ENCODE measurements around the gene CLEC11A.
"Not testable (repeated sequence)": the region's sequence is repeated elsewhere in the genome, so short reads cannot be mapped to it uniquely, and the experiment has no call there.

Gene CLEC11A

DNA sequence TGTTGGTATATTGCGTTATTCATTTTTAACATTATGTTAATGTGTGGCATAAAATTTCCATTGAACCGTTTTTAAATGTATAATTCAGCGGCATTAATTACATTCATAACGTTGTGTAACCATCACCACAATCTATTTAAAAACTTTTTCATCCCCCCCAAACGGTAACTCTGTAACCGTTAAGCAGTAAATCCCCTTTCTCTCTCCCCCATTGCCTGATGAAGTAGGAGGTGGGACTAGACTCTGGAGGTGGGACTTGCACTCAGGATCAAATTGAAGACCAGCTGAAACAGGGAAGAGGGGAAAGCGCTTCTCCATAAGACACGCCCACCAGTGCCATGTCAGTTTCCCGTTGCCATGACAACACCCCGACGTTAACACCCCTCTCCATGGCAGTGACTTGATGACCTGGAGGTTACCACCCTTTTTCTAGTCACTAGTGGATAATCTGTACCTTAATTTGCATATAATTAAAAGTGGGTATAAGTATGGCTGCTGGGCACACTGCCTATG is 16.8 kb downstream of the CLEC11A start:
- no peak overlapping the region for H3K27ac ChIP-seq

DNA sequence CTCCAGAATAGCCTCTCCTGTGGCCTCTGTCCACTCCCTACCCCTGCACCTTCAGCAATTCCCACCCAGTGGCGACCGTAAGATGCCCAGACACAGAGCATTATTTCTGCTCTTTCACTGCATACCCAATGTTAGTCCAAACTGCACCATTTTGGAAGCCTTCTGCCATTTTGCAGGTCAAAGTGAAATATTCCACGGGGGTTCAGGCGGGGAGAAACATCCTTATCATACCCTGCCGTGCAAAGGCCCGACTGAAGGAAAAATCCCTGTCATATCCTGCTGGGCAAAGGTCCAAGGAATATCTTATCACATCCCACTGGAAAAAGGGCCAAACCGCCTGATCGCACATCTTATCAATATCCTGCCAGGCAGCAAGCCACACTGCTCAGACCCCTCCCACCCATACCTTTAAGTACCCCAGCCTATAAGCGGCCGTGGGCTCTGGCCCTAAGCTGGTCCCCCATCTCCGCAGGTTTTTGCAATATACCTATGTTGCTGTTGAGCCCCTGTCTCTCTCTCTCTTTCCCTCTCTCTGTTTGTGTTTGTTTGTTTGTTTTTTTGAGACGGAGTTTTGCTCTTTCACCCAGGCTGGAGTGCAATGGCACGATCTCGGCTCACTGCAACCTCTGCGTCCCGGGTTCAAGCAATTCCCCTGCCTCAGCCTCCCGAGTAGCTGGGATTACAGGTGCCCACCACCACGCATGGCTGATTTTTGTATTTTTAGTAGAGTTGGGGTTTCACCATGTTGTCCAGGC is 18.2 kb downstream of the CLEC11A start:
- TF ChIP-seq CTCF (conservative IDR thresholded peaks at IDR 0.05): no peak
- H3K27ac ChIP-seq: no peak overlapping the region

More for the DNA sequence above, 16.8 kb downstream of the CLEC11A start:
- no peak for TF ChIP-seq CTCF (conservative IDR thresholded peaks at IDR 0.05)

DNA sequence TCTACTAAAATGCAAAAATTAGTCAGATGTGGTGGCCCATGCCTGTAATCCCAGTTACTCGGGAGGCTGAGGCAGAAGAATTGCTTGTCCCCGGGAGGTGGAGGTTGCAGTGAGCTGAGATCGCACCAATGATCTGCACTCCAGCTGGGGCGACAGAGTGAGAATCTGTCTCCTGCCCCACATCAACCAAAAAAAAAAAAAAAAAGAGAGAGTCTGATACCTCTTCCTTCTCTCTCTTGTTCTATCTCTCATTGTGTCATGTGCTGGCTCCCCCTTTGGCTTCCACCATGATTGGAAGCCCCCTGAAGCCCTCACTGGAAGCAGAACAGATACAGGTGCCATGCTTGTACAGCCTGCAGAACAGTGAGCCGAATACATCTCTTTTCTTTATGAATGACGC is 20.4 kb downstream of the CLEC11A start:
- TF ChIP-seq CTCF (conservative IDR thresholded peaks at IDR 0.05): no peak
- H3K27ac ChIP-seq: no peak overlapping the region

DNA sequence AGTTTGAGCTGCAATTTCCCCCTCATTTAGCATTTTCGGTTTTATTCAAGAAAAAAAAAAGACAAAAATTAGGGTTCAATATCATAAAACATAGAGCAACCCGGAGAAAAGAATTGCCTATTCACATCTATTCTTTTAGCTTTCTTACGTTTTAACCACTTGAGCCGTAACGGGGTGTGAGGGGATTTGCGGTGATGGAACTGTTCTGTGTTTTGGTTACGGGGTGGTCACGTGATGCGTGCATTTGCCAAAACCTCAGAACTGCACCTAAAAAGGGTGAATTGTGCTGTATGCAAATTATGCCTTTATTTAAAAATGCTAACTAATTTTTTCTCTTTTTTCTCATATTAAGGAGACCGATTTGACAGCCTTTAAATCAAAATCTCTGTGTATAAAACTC is 22.1 kb downstream of the CLEC11A start:
- TF ChIP-seq CTCF (conservative IDR thresholded peaks at IDR 0.05): no peak
- no peak overlapping the region for H3K27ac ChIP-seq

GRCh38 chr19:50747141-50747540 is 24.0 kb downstream of the CLEC11A start:
- not testable (repeated sequence) for H3K27ac ChIP-seq

GRCh38 chr19:50749490-50749889 is 26.3 kb downstream of the CLEC11A start:
- H3K27ac ChIP-seq: no peak overlapping the region
- TF ChIP-seq CTCF (conservative IDR thresholded peaks at IDR 0.05): no peak

GRCh38 chr19:50750010-50750409 is 26.8 kb downstream of the CLEC11A start:
- no peak for TF ChIP-seq CTCF (conservative IDR thresholded peaks at IDR 0.05)
- no peak overlapping the region for H3K27ac ChIP-seq

DNA sequence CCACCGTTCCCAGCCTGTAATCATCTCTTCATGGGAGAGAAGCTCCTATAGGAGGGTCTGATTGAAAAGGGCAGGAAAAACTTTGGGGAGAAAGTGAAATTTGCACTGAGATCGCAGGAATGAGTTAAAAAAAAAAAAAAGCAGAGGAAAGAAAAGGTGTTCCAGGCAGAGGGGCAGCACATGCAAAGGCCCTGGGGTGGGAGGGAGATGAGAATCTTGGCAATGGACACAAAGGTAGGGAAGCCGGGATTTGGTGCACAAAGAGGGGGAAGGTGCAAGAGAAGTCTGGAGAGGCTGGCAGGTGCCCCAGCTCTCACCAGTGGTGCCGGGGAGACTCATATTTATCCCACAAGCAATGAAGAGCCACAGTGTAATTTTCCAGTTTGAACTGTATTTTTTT is 30.7 kb downstream of the CLEC11A start:
- no peak overlapping the region for H3K27ac ChIP-seq
- no peak for TF ChIP-seq CTCF (conservative IDR thresholded peaks at IDR 0.05)

DNA sequence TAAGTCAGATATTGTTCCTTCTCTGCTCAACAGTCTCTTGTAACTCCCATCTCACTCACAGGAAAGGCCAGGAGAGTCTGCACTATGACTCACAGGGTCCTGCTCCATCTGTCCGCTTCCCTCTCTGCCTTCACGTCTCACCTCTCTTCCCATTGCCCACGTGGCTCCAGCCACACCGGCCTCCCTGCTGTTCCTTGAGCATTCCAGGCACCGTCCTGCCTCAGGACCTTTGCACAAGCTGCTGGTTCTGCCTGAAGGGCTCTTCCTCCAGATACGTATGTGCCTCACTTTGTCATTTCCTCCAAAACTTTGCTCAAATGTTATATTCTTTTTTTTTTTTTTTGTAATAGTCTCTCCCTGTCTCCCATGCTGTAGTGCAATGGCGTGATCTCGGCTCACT is 33.1 kb downstream of the CLEC11A start:
- H3K27ac ChIP-seq: not testable (repeated sequence)

- H3K27ac ChIP-seq: not testable (repeated sequence)
These were observed 34.5 kb downstream of the CLEC11A start for GRCh38 chr19:50757624-50758023.

DNA sequence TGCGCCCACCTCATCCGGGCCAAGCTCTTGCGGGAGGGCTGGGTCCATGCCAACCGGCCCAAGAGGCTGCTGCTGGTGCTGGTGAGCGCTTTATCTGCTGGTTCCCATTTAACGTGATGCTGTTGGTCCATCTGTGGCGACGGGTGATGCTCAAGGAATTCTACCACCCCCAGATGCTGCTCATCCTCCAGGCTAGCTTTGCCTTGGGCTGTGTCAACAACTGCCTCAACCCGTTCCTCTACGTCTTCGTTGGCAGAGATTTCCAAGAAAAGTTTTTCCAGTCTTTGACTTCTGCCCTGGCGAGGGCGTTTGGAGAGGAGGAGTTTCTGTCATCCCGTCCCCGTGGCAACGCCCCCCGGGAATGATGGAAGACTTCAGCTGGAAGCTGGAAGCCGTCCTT is 35.9 kb downstream of the CLEC11A start:
- H3K27ac ChIP-seq: not testable (repeated sequence)
